Smooth muscle cell (in vitro differentiated cells): ENCODE measurements around the gene TMUB1. TPM values are rescaled to one million over a fixed set of nuclear protein-coding genes. Genes with fewer than 3 reads are reported as not detected.

Experiments
- DNase-seq: peaks from one replicate; lab custom pipeline; 2025; ENCODE audit not compliant: unreplicated experiment; lab: John Stamatoyannopoulos, UW
- H2AFZ ChIP-seq: fragments of 200-600 bp; sonication (generic); 2 replicates; pipeline ENCODE4 v1.6.0; 2016; ENCODE audit warnings: antibody characterized with exemption, low read depth, mild to moderate bottlenecking
- H3F3A ChIP-seq: fragments of 200-600 bp; sonication (generic); 2 replicates; pipeline ENCODE4 v1.6.0; 2017; ENCODE audit warnings: antibody characterized with exemption, low read depth
- H3K27ac ChIP-seq: fragments of 200-600 bp; sonication (generic); 2 replicates; pipeline ENCODE4 v1.5.1; 2016; ENCODE audit warnings: low read depth, mild to moderate bottlenecking
- H3K27me3 ChIP-seq: fragments of 200-600 bp; sonication (generic); 2 replicates; pipeline ENCODE4 v1.6.1; 2016; ENCODE audit warnings: low read depth, mild to moderate bottlenecking
- H3K36me3 ChIP-seq: fragments of 200-600 bp; sonication (generic); 2 replicates; pipeline ENCODE4 v1.5.1; 2016; ENCODE audit warnings: low read depth
- H3K4me1 ChIP-seq: fragments of 200-600 bp; sonication (generic); 2 replicates; pipeline ENCODE4 v1.5.1; 2016; ENCODE audit warnings: low read depth
- H3K4me2 ChIP-seq: fragments of 200-600 bp; sonication (generic); 2 replicates; pipeline ENCODE4 v1.6.0; 2016; ENCODE audit warnings: mild to moderate bottlenecking
- H3K4me3 ChIP-seq: fragments of 200-600 bp; sonication (generic); 2 replicates; pipeline ENCODE4 v1.5.1; 2016; ENCODE audit warnings: mild to moderate bottlenecking
- H3K79me2 ChIP-seq: fragments of 200-600 bp; sonication (generic); 2 replicates; pipeline ENCODE4 v1.6.0; 2016; ENCODE audit warnings: low read depth, mild to moderate bottlenecking
- H3K9ac ChIP-seq: fragments of 200-600 bp; sonication (generic); 2 replicates; pipeline ENCODE4 v1.6.0; 2016; ENCODE audit warnings: low read depth
- H3K9me3 ChIP-seq: fragments of 200-600 bp; sonication (generic); replicated peaks from 2 replicates; pipeline ENCODE4 v1.5.1; 2016; ENCODE audit warnings: low read depth
- H4K20me1 ChIP-seq: fragments of 200-600 bp; sonication (generic); 2 replicates; pipeline ENCODE4 v1.6.0; 2016; ENCODE audit warnings: low read depth
- WGBS: methylation state at CpG from one replicate; pipeline ENCODE4 v1.1.7; 2016; ENCODE audit warnings: low lambda C conversion rate; 5-methylcytosine and 5-hydroxymethylcytosine counted together
- polyA plus RNA-seq: library from polyadenylated mRNA; unstranded; fragments of >200 nt; fragmentation: Nextera tagmentation; extraction: Ambion mirVana; gene quantifications from 2 replicates; pipeline ENCODE4 v1.2.1, GENCODE V29; 2016
- total RNA-seq: library from RNA; depleted of rRNA; stranded (reverse); fragments of >200 nt; gene quantifications from 2 replicates; pipeline ENCODE4 v1.2.3, GENCODE V29; 2014
- TF ChIP-seq, protein P1 (sequence below): fragments of 200-600 bp; sonication (generic); IDR thresholded peaks from 2 replicates; pipeline ENCODE4 v1.5.1; 2017; ENCODE audit warnings: borderline replicate concordance, mild to moderate bottlenecking, antibody characterized with exemption; ENCODE audit not compliant: insufficient read depth, poor library complexity, severe bottlenecking

Gene TMUB1
- total and polyA plus RNA-seq, 2 experiments from 2014 or later, result 35.9 to 69.8 TPM

DNA sequence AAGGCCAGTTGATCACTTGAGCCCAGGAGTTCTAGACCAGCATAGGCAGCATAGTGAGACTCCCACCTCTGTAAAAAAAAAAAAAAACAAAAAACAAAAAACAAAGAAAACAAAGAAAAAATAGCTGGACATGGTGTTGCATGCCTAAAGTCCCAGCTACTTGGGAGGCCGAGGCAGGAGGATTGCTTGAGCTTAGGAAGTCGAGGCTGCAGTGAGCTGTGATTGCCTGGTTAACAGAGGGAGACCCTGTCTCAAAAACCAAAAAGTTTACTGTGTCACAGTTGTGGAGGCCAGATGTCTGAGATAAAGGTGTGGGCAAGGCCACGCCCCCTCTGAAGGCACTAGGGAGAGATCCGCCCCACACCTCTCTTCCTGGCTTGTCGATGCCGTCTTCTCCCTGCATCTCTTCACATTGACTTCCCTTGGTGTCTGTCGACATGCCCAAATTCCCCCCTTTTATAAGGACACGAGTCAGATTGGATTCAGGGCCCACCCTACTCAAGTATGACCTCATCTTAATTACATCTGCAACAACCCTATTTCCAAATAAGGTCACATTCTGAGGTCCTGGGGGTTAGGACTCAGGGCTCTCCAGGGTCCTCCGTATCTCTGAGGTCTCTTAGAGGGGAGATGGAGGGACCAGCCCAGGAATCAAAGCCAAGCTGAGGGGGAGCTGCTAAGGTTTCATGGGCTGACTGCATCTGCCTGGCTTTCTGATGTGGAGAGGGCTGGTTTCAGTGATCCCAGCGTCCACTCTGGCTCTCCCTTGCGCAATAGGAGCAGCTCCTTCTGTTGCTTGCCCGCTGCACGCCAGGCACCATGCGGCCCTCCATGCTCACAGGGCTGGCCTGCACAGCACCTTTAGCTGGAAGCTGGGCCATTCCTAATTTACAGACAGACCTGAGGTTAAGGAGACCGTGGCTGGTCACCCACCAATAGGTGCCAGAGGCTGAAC, 26.1 kb upstream of the TMUB1 start:
- peaks cover 11% of the 10 kb centered on the region for H3F3A ChIP-seq
- TF ChIP-seq, protein P1, sequence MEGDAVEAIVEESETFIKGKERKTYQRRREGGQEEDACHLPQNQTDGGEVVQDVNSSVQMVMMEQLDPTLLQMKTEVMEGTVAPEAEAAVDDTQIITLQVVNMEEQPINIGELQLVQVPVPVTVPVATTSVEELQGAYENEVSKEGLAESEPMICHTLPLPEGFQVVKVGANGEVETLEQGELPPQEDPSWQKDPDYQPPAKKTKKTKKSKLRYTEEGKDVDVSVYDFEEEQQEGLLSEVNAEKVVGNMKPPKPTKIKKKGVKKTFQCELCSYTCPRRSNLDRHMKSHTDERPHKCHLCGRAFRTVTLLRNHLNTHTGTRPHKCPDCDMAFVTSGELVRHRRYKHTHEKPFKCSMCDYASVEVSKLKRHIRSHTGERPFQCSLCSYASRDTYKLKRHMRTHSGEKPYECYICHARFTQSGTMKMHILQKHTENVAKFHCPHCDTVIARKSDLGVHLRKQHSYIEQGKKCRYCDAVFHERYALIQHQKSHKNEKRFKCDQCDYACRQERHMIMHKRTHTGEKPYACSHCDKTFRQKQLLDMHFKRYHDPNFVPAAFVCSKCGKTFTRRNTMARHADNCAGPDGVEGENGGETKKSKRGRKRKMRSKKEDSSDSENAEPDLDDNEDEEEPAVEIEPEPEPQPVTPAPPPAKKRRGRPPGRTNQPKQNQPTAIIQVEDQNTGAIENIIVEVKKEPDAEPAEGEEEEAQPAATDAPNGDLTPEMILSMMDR, result no peak
- H3K36me3 ChIP-seq, result no peaks in the 10 kb centered on the region
- DNase-seq, result no peak
- no peak overlapping the region for H2AFZ ChIP-seq
- no peak overlapping the region for H3K4me3 ChIP-seq
- H3K27ac ChIP-seq, result no peak overlapping the region
- no peaks in the 10 kb centered on the region for H3K27me3 ChIP-seq
- peaks cover 64% of the 10 kb centered on the region for H3K79me2 ChIP-seq
- peaks cover 90% of the 10 kb centered on the region for H4K20me1 ChIP-seq
- H3K9me3 ChIP-seq, result no peaks in the 10 kb centered on the region
- 57% methylated on average over 15 of the region's 15 CpGs for WGBS
- H3K9ac ChIP-seq, result no peak overlapping the region
- peak overlapping the region; percentile 6 for H3K4me2 ChIP-seq
- H3K4me1 ChIP-seq, result peaks cover 13% of the 10 kb centered on the region

DNA sequence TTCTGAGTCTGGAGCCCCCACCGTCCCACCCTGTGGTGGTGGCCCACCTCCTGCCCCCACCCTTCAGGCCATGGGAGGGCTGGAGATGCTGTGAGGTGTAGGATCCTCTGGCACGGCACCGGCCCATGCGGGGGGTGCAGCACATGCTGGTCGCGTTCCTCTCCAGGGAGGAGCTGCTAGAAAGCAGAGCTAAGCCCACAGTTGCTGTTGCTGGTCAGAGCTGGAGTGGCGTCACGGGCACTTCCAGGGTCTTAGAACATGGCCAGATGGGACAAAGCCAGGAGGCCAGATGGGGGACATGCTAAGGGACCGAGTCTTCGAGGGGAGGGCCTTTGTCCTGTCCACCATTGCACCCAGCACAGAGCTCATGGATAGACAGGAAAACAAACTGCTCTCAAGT, 24.6 kb upstream of the TMUB1 start:
- Histone ChIP-seq H3K27me3 (no peaks in the 10 kb centered on the region), H4K20me1 (peaks cover 90% of the 10 kb centered on the region), H3K27ac (no peak overlapping the region), H3F3A (peaks cover 9% of the 10 kb centered on the region), H3K36me3 (no peaks in the 10 kb centered on the region), H3K4me3 (no peak overlapping the region), H3K4me2 (no peak overlapping the region), H3K9me3 (no peaks in the 10 kb centered on the region), H3K9ac (no peak overlapping the region), H3K4me1 (no peaks in the 10 kb centered on the region), H3K79me2 (peaks cover 68% of the 10 kb centered on the region), H2AFZ (no peak overlapping the region)
- DNase-seq, result no peak
- 95% methylated on average over 10 of the region's 10 CpGs for WGBS
- TF ChIP-seq, protein P1, result no peak

DNA sequence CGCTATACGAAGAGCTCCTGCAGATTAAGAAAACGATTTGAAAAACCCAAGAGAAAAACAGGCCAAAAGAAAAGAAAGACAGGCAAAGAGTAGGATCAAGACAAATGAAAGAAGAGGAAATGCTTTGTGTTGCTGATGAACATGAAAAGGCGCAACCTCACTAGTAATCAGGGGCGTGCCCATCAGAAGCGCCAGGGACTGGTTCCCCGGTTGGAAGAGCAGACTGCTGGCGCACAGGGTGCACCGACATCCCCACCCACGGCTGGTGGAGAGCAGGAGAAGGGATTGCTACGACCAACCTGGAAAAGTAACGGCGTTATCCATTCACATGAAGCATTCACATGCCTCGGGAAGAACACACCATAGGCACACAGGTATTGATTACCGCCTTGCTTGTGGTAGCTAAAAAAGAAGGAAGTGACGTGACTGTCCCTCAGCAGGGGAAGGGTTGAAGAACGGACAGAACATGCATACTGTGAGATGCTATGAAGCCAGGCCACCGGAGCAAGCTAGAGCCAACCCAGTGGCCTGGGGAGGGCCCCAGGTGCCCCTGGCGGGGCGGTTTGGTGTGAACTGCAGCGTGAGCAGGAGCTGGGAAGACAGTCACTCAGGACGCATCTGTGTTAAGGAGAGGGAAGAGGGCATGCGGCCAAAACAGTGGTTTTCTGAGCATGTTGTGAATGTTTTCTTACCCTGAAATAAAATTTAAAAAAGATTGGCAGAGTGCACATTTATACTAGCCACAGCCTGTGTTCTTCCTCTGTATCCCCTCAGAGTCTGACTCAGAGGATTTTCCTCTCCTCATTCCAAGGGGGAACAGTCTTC, 21.3 kb upstream of the TMUB1 start:
- Histone ChIP-seq H3K4me2 (no peak overlapping the region), H3K9me3 (no peaks in the 10 kb centered on the region), H3K27ac (peak overlapping the region; percentile 44), H3F3A (peaks cover 4% of the 10 kb centered on the region), H3K4me3 (no peak overlapping the region), H3K36me3 (no peaks in the 10 kb centered on the region), H2AFZ (no peak overlapping the region), H3K27me3 (no peaks in the 10 kb centered on the region), H4K20me1 (peaks cover 90% of the 10 kb centered on the region), H3K4me1 (no peaks in the 10 kb centered on the region), H3K9ac (no peak overlapping the region), H3K79me2 (peaks cover 69% of the 10 kb centered on the region)
- WGBS, result 71% methylated on average over 23 of the region's 23 CpGs
- DNase-seq, result no peak
- TF ChIP-seq, protein P1, result no peak
